ENCODE results near the gene MVP. TPM values are rescaled to one million over a fixed set of nuclear protein-coding genes. Genes with fewer than 3 reads are reported as not detected.

Gene MVP
- total RNA-seq, 2 donors from 2014 or later, result 427 to 450 TPM

- Histone ChIP-seq H3K27me3 (no peaks in the 10 kb centered on the region), H3K4me3 (peak overlapping the region; percentile 49)
These were observed 7.3 kb upstream of the MVP start for GRCh38 chr16:29812754-29813643.

GRCh38 chr16:29813644-29814562, 6.4 kb upstream of the MVP start:
- no peaks in the 10 kb centered on the region for H3K27me3 ChIP-seq
- TF ChIP-seq CTCF (IDR thresholded peaks at IDR 0.05), result no peak
- DNase-seq, result no peak
- no peaks in the 10 kb centered on the region for H3K9me3 ChIP-seq
- peak overlapping the region; percentile 16 to 28 for H3K9ac ChIP-seq (ENCODE audit: low read depth in 2 of 2, low read length in 2 of 2)
- H3K27ac ChIP-seq, result no peak overlapping the region
- H3K36me3 ChIP-seq, result no peaks in the 10 kb centered on the region
- intact Hi-C loops (cut with DNase I), result loop anchor here (5.0 kb wide), 1 partner anchor 38 kb away; no protein-coding TSS in a partner anchor
- no peak overlapping the region for H3K4me3 ChIP-seq
- peaks cover 40% of the 10 kb centered on the region for H3K4me1 ChIP-seq

More at GRCh38 chr16:29812754-29813643, 7.3 kb upstream of the MVP start:
- DNase-seq, result no peak
- Histone ChIP-seq H3K36me3 (no peaks in the 10 kb centered on the region), H3K9ac (ENCODE audit: low read depth in 2 of 2, low read length in 2 of 2) (peak overlapping the region; percentile 55 to 66), H3K27ac (peak overlapping the region; percentile 88), H3K4me1 (peaks cover 41% of the 10 kb centered on the region), H3K9me3 (no peaks in the 10 kb centered on the region)
- TF ChIP-seq CTCF (IDR thresholded peaks at IDR 0.05), result no peak
- intact Hi-C loops (cut with DNase I), result loop anchor here (5.0 kb wide), 1 partner anchor 39 kb away; no protein-coding TSS in a partner anchor

DNA sequence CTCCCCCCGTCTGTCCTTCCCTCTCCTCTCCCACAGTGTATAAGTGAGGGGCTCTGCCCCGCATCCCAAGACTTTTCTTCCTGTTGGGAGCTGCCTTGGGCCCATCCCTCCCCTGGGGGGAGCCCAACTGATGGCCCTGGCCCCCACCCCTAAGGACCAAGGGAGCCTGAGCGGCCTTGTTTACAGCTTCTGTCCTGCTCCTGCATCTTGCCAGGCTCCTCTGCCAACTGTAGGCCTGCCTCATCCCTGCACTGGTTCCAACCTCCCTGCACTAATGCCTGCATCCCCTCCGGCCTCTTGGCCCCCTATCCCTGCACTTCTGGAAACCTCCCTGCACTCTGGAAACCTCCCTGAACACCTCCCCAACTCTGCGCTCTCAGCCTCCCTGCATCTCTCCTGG, 5.7 kb upstream of the MVP start:
- H3K9ac ChIP-seq (ENCODE audit: low read depth in 2 of 2, low read length in 2 of 2), result peak overlapping the region; percentile 14 to 66
- intact Hi-C loops (cut with DNase I), result loop anchor here (5.0 kb wide), 1 partner anchor 38 kb away; no protein-coding TSS in a partner anchor
- no peak overlapping the region for H3K4me3 ChIP-seq
- H3K36me3 ChIP-seq, result no peaks in the 10 kb centered on the region
- no peaks in the 10 kb centered on the region for H3K27me3 ChIP-seq
- TF ChIP-seq CTCF (IDR thresholded peaks at IDR 0.05), result no peak
- H3K27ac ChIP-seq, result peak overlapping the region; percentile 95
- H3K4me1 ChIP-seq, result peaks cover 38% of the 10 kb centered on the region
- DNase-seq, result no peak
- H3K9me3 ChIP-seq, result no peaks in the 10 kb centered on the region

GRCh38 chr16:29815032-29815721, 5.1 kb upstream of the MVP start:
- H3K9me3 ChIP-seq, result no peaks in the 10 kb centered on the region
- peak overlapping the region; percentile 95 for H3K27ac ChIP-seq
- no peak for TF ChIP-seq CTCF (IDR thresholded peaks at IDR 0.05)
- H3K9ac ChIP-seq (ENCODE audit: low read depth in 2 of 2, low read length in 2 of 2), result peak overlapping the region; percentile 48 to 96
- H3K4me1 ChIP-seq, result peaks cover 32% of the 10 kb centered on the region
- intact Hi-C loops (cut with DNase I), result no loop called here
- no peaks in the 10 kb centered on the region for H3K27me3 ChIP-seq
- DNase-seq, result peak; percentile 56
- peak overlapping the region; percentile 67 for H3K4me3 ChIP-seq
- no peaks in the 10 kb centered on the region for H3K36me3 ChIP-seq
